ENCODE measurements around the gene DCTN2.

The DCTN2 gene

DNA sequence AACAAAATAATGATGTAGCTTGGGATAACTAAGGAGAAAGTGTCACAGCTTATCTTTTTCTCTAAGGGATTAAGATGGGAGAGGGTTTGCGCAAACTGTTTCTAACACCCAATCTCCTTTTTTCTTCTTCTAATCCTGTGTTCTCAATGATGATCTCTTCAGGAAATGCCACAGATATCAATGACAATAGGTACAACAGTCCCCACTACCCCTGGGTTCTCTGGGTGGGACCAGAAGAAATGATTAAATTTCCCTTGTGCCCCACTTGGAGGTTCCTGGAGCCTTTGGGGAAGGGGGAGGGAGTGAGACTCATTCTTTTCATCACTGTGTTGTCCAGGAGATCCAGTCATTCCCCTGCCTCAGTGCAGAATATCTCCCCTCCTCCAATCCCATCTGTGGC lies 35.4 kb upstream of the DCTN2 start:
- no peak for DNase-seq (ENCODE audit: low read depth)
- TF ChIP-seq, protein P1, sequence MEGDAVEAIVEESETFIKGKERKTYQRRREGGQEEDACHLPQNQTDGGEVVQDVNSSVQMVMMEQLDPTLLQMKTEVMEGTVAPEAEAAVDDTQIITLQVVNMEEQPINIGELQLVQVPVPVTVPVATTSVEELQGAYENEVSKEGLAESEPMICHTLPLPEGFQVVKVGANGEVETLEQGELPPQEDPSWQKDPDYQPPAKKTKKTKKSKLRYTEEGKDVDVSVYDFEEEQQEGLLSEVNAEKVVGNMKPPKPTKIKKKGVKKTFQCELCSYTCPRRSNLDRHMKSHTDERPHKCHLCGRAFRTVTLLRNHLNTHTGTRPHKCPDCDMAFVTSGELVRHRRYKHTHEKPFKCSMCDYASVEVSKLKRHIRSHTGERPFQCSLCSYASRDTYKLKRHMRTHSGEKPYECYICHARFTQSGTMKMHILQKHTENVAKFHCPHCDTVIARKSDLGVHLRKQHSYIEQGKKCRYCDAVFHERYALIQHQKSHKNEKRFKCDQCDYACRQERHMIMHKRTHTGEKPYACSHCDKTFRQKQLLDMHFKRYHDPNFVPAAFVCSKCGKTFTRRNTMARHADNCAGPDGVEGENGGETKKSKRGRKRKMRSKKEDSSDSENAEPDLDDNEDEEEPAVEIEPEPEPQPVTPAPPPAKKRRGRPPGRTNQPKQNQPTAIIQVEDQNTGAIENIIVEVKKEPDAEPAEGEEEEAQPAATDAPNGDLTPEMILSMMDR (IDR thresholded peaks at IDR 0.05; ENCODE audit: control insufficient read depth, extremely low read depth, insufficient read depth): no peak
- H3K4me3 ChIP-seq (ENCODE audit: low read depth, low read length): no peak overlapping the region

DNA sequence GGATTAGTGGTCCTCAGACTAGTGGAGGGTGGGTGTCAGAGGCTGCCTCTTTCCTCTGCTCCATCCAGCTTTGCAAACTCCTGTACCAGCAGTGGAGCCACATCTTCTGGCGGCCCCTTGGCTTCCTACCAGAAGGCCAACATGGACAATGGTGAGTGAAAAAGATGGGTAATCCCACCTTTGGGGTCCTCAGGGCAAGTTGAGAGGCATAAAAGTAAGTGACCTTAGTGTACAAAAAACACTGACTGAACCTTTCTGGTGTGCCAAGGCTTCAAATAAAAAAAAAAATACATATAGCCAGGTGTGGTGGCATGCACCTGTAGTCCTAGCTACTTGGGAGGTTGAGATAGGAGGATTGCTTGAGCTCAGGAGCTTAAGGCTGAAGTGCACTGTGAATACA lies 34.8 kb upstream of the DCTN2 start:
- H3K4me3 ChIP-seq (ENCODE audit: low read depth, low read length): no peak overlapping the region
- DNase-seq (ENCODE audit: low read depth): no peak
- TF ChIP-seq, protein P1 (IDR thresholded peaks at IDR 0.05; ENCODE audit: control insufficient read depth, extremely low read depth, insufficient read depth): no peak

DNA sequence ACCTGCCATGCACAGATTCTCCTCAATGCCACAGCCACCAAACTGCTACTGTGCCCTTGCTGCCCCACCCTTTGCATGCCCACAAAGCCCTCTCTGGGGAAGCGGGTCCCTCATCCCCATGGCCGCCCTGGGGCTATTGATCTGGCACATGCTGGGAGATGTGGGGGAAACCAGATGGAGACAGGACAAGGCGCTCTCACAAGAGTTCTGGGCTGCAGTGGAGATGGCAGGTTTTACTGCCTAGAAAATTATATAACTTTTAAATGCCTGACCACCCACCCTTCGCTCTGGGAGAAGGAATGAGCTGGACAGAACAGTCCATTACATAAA lies 33.4 kb upstream of the DCTN2 start:
- H3K4me3 ChIP-seq (ENCODE audit: low read depth, low read length): no peak overlapping the region
- TF ChIP-seq, protein P1 (IDR thresholded peaks at IDR 0.05; ENCODE audit: control insufficient read depth, extremely low read depth, insufficient read depth): no peak
- no peak for DNase-seq (ENCODE audit: low read depth)

DNA sequence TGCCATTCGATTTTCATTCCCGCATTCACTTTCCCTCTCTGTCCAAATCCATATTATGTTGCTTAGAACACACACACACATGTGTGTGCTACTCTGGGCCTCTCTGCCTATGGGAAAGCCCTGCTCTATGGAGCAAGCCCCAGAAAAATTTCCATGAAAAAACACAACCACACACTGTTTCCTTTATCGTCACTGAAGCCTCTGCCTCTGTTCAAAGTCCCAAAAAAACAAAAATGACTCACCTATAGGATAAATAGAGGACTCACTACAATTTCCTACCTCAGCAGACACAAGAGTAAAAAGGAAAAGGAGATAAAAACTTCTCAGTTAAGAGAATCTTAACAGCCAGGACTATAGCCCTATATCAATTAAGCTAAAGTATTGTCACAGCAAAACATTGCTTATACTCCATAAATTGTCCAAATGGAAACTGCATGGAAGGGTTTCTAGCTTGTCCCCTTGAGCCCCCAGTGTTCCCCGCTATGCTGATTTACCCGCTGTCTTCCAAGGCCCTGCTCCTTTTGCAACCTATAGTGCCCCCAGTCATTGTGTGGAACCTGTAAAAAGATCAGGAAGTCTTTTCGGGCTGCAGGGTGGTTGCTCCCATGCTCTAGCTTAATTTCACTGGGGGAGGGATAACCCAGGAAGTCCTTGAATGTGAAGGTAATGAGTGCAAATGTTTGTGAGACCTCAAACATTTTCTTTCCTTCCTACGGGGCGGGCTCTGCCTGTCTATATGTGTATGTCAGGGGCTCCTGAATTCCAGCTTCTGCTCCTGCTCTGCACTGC lies 32.9 kb upstream of the DCTN2 start:
- DNase-seq (ENCODE audit: low read depth): no peak
- no peak overlapping the region for H3K4me3 ChIP-seq (ENCODE audit: low read depth, low read length)
- TF ChIP-seq, protein P1 (IDR thresholded peaks at IDR 0.05; ENCODE audit: control insufficient read depth, extremely low read depth, insufficient read depth): no peak

DNA sequence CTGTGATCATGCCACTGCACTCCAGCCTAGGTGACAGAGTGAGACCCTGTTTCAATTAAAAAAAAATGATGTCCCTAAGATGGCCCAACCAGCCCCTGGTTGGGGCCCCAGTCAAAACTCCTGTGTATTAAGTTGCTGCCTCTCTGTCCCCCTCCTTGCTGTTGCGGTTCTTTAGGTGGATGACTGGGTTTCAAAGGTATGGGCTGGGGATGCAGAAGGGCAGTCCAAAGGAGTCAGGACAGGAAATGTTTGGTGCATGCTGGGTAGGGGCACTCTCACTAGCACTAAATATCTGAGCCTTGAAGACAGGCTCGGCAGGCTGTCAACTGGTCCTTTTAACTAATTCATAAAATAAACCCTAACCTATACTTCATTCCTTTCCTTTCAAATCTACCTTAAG lies 32.0 kb upstream of the DCTN2 start:
- H3K4me3 ChIP-seq (ENCODE audit: low read depth, low read length): no peak overlapping the region
- DNase-seq (ENCODE audit: low read depth): no peak
- TF ChIP-seq, protein P1 (IDR thresholded peaks at IDR 0.05; ENCODE audit: control insufficient read depth, extremely low read depth, insufficient read depth): no peak

DNA sequence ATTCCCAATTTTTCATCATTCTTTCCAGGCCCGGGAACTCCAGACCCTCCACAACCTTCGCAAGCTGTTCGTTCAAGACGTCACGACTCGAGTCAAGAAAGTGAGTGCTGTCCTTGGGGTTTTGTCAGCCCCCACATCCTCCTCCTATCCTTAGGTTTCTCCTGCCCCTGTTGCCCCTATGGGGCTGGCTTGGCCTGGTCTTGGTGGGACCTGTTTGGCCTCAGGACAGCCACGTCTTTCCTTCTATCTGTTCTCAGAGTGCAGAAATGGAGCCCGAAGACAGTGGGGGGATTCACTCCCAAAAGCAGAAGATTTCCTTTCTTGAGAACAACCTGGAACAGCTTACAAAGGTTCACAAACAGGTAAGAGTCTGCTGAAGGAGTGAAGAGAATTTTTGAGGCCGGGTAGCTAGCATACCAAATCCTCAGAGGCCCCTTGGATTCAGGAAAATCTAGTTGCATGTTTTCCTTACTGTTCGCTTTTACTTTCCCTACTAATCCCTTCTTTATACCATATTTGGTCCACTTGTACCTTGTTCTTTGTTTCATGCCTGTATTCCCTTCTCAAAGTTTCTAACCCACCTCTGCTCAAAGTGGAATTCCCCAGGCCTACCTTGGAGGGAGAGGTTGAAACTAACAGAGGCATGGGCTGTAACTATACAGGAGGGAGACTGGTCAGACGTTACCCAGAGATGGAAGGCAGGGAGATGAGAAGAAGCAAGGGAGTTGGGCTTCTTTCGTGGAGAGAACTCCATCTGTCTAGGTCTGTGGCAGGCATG lies 31.2 kb upstream of the DCTN2 start:
- TF ChIP-seq, protein P1 (IDR thresholded peaks at IDR 0.05; ENCODE audit: control insufficient read depth, extremely low read depth, insufficient read depth): no peak
- DNase-seq (ENCODE audit: low read depth): no peak
- H3K4me3 ChIP-seq (ENCODE audit: low read depth, low read length): no peak overlapping the region

Data from LNCaP clone FGC (cell line).